H1 (cell line): ENCODE data around the gene NUP98. TPM values are rescaled to one million over a fixed set of nuclear protein-coding genes. Genes with fewer than 3 reads are reported as not detected.

Source experiments
- CTCF ChIA-PET: fragments of 300-600 bp; sonication (Branson Sonifier 250); formaldehyde crosslinking; loops from one replicate; lab custom pipeline; 2021; ENCODE audit not compliant: partially characterized antibody; lab: Charles Lee
- POLR2A ChIA-PET: fragments of 300-600 bp; sonication (Branson Sonifier 250); formaldehyde crosslinking; loops from one replicate; lab custom pipeline; 2021; ENCODE audit warnings: inconsistent platforms; ENCODE audit not compliant: partially characterized antibody; lab: Charles Lee
- DNase-seq, 2 experiments: peaks; one replicate each; pipeline versions ENCODE4 v3.0.0 to v3.0.0-alpha.2; 2010 to 2022; ENCODE audit warnings: low spot score in 2 of 2, low read depth in 1 of 2, mixed read lengths in 1 of 2
- FAIRE-seq: peaks from 2 replicates; lab custom pipeline; 2011; peaks lifted over from hg19 to GRCh38; lab: Jason Lieb, UNC
- H2AFZ ChIP-seq: 2 replicates; pipeline ENCODE4 v1.8.1; 2012; ENCODE audit warnings: low read length, inconsistent platforms
- H2AK5ac ChIP-seq: 2 replicates; pipeline ENCODE4 v1.6.1; 2013; ENCODE audit warnings: low read depth, low read length
- H2BK120ac ChIP-seq: replicated peaks from 2 replicates; pipeline ENCODE3; 2013; ENCODE audit warnings: low read depth, low read length, inconsistent platforms
- H2BK12ac ChIP-seq: 2 replicates; pipeline ENCODE4 v1.6.1; 2013; ENCODE audit warnings: low read depth, low read length
- H2BK15ac ChIP-seq: 2 replicates; pipeline ENCODE4 v1.6.1; 2013; ENCODE audit warnings: low read length
- H2BK20ac ChIP-seq: 2 replicates; pipeline ENCODE4 v1.6.1; 2013; ENCODE audit warnings: low read length
- H2BK5ac ChIP-seq: 2 replicates; pipeline ENCODE4 v1.6.1; 2013; ENCODE audit warnings: low read depth, low read length
- H3K14ac ChIP-seq: 2 replicates; pipeline ENCODE4 v1.6.1; 2013; ENCODE audit warnings: inconsistent platforms; ENCODE audit not compliant: insufficient read length
- H3K18ac ChIP-seq: 2 replicates; pipeline ENCODE4 v1.6.1; 2013; ENCODE audit warnings: low read length; ENCODE audit errors: extremely low read depth
- H3K23ac ChIP-seq: 2 replicates; pipeline ENCODE4 v1.6.1; 2013; ENCODE audit warnings: inconsistent platforms; ENCODE audit not compliant: insufficient read length
- H3K23me2 ChIP-seq: 2 replicates; pipeline ENCODE4 v1.6.1; 2013; ENCODE audit warnings: low read depth, low read length
- H3K27ac ChIP-seq: 2 replicates; pipeline ENCODE4 v1.6.1; 2011; ENCODE audit warnings: low read depth, low read length, inconsistent platforms
- H3K27me3 ChIP-seq, 4 experiments: replicated peaks in 1 of 4; 1 replicate in 1 of 4; 2 replicates in 3 of 4; pipeline versions ENCODE4 v1.6.1 to v1.8.1; 2011 to 2013; ENCODE audit warnings: low read length in 3 of 4, mild to moderate bottlenecking in 3 of 4, inconsistent platforms in 2 of 4, mixed read lengths in 2 of 4, moderate library complexity in 1 of 4; ENCODE audit not compliant: control insufficient read depth in 3 of 4, insufficient read depth in 3 of 4; ENCODE audit errors: extremely low read depth in 1 of 4
- H3K36me3 ChIP-seq, 4 experiments: 2 replicates each; pipeline versions ENCODE4 v1.6.1 to v1.8.1; 2011 to 2013; ENCODE audit warnings: mild to moderate bottlenecking in 4 of 4, low read length in 3 of 4, moderate library complexity in 2 of 4, control low read depth in 1 of 4, inconsistent platforms in 1 of 4; ENCODE audit not compliant: insufficient read depth in 4 of 4, control insufficient read depth in 2 of 4
- H3K4ac ChIP-seq: replicated peaks from 2 replicates; pipeline ENCODE3; 2013; ENCODE audit warnings: low read length, low read depth, mixed read lengths, inconsistent platforms; ENCODE audit not compliant: insufficient read length
- H3K4me1 ChIP-seq, 4 experiments: replicated peaks in 1 of 4; 1 replicate in 1 of 4; 2 replicates in 3 of 4; pipeline versions ENCODE4 v1.6.1 to v1.8.1; 2011 to 2013; ENCODE audit warnings: low read length in 3 of 4, inconsistent platforms in 2 of 4, mixed read lengths in 1 of 4; ENCODE audit not compliant: insufficient read depth in 4 of 4, control insufficient read depth in 3 of 4
- H3K4me2 ChIP-seq, 2 experiments: 2 replicates each; pipeline versions ENCODE4 v1.6.1 to v1.8.1; 2011 to 2013; ENCODE audit warnings: low read depth in 2 of 2, low read length in 2 of 2, control low read depth in 1 of 2, inconsistent platforms in 1 of 2, mild to moderate bottlenecking in 1 of 2; ENCODE audit not compliant: insufficient read depth in 1 of 2
- H3K4me3 ChIP-seq, 4 experiments: fragments of 200-600, 300-600 bp in 1 of 4; sonication (generic), shearing (Covaris generic), sonication (Bioruptor Twin) in 1 of 4; 2 replicates each; pipeline versions ENCODE4 v1.5.1 to v1.8.1; 2011 to 2016; ENCODE audit warnings: low read length in 4 of 4, low read depth in 3 of 4, control low read depth in 2 of 4, inconsistent platforms in 2 of 4, mild to moderate bottlenecking in 2 of 4, mixed read lengths in 1 of 4, moderate library complexity in 1 of 4; ENCODE audit not compliant: insufficient read depth in 2 of 4; ENCODE audit errors: extremely low read depth in 1 of 4
- H3K56ac ChIP-seq: replicated peaks from 2 replicates; pipeline ENCODE3; 2013; ENCODE audit warnings: low read depth, mild to moderate bottlenecking, mixed read lengths, low read length, inconsistent platforms; ENCODE audit not compliant: insufficient read length
- H3K79me1 ChIP-seq: 2 replicates; pipeline ENCODE4 v1.6.1; 2013; ENCODE audit warnings: low read depth, low read length, control low read depth
- H3K79me2 ChIP-seq, 2 experiments: 2 replicates each; pipeline versions ENCODE4 v1.6.1 to v1.8.1; 2012 to 2013; ENCODE audit warnings: low read length in 2 of 2, mild to moderate bottlenecking in 2 of 2, inconsistent platforms in 1 of 2; ENCODE audit not compliant: insufficient read depth in 2 of 2, control insufficient read depth in 1 of 2
- H3K9ac ChIP-seq, 4 experiments: replicated peaks in 1 of 4; 1 replicate in 1 of 4; 2 replicates in 3 of 4; pipeline versions ENCODE4 v1.6.1 to v1.8.1; 2011 to 2013; ENCODE audit warnings: low read depth in 3 of 4, low read length in 3 of 4, control low read depth in 2 of 4, mild to moderate bottlenecking in 2 of 4, moderate library complexity in 2 of 4, inconsistent platforms in 1 of 4; ENCODE audit errors: extremely low read depth in 1 of 4
- H3K9me3 ChIP-seq, 2 experiments: 2 replicates each; pipeline versions ENCODE4 v1.6.1 to v1.8.1; 2012 to 2013; ENCODE audit warnings: mild to moderate bottlenecking in 2 of 2, moderate library complexity in 2 of 2, control low read depth in 1 of 2, inconsistent platforms in 1 of 2, low read depth in 1 of 2, low read length in 1 of 2, mixed read lengths in 1 of 2; ENCODE audit not compliant: insufficient read depth in 2 of 2
- H4K20me1 ChIP-seq, 2 experiments: replicated peaks in 1 of 2; 2 replicates each; pipeline versions ENCODE3 to v1.8.1; 2011 to 2013; ENCODE audit warnings: inconsistent platforms in 2 of 2, low read length in 2 of 2, mild to moderate bottlenecking in 1 of 2; ENCODE audit not compliant: insufficient read depth in 2 of 2, control insufficient read depth in 1 of 2
- H4K5ac ChIP-seq: 2 replicates; pipeline ENCODE4 v1.6.1; 2013; ENCODE audit warnings: low read length, low read depth, mixed read lengths, inconsistent platforms; ENCODE audit not compliant: insufficient read length
- H4K8ac ChIP-seq: 2 replicates; pipeline ENCODE4 v1.8.0; 2013; ENCODE audit warnings: mild to moderate bottlenecking, moderate library complexity, low read length, inconsistent platforms; ENCODE audit not compliant: insufficient read depth; ENCODE audit errors: extremely low read depth
- H4K91ac ChIP-seq: replicated peaks from 2 replicates; pipeline ENCODE3; 2013; ENCODE audit warnings: low read length, mixed read lengths, inconsistent platforms; ENCODE audit not compliant: insufficient read length
- BRCA1 ChIP-seq: IDR thresholded peaks from 2 replicates; pipeline ENCODE4 v1.6.1; 2012; ENCODE audit warnings: low read depth, low read length, improper control_type of control experiment
- CREB1 ChIP-seq: IDR thresholded peaks from 2 replicates; pipeline ENCODE4 v1.6.1; 2012; ENCODE audit warnings: inconsistent platforms
- HDAC2 ChIP-seq, 2 experiments: fragments of 300-600 bp in 1 of 2; sonication (generic) in 1 of 2; IDR thresholded peaks; 2 replicates each; pipeline ENCODE4 v1.6.1; 2011 to 2012; ENCODE audit warnings: low read depth in 2 of 2, low read length in 2 of 2, mild to moderate bottlenecking in 2 of 2, moderate library complexity in 2 of 2, borderline replicate concordance in 1 of 2, inconsistent platforms in 1 of 2
- KDM4A ChIP-seq: IDR thresholded peaks from one replicate; pipeline ENCODE4 v1.7.1; 2012; ENCODE audit warnings: low read depth, mild to moderate bottlenecking, moderate library complexity, low read length, inconsistent platforms; ENCODE audit not compliant: severe bottlenecking
- YY1 ChIP-seq: IDR thresholded peaks from 2 replicates; pipeline ENCODE4 v1.6.1; 2011; ENCODE audit warnings: low read depth, mild to moderate bottlenecking, low read length
- WGBS, 2 experiments: shearing (Covaris generic) in 1 of 2; methylation state at CpG; one replicate each; pipeline versions ENCODE4 v1.1.6 to v1.1.7; 2013 to 2015; ENCODE audit warnings: low lambda C conversion rate in 2 of 2, mixed read lengths in 2 of 2, inconsistent platforms in 1 of 2, low coverage in 1 of 2, missing lambda C conversion rate in 1 of 2; ENCODE audit not compliant: insufficient replicate concordance in 2 of 2, insufficient coverage in 1 of 2, insufficient read length in 1 of 2; ENCODE audit errors: extremely low coverage in 1 of 2, missing lambda C conversion rate in 1 of 2; 5-methylcytosine and 5-hydroxymethylcytosine counted together
- polyA plus RNA-seq, 7 experiments: library from polyadenylated mRNA; depleted of rRNA in 3 of 7; stranded (reverse) in 5 of 7; unstranded in 2 of 7; fragments of >200 nt in 5 of 7; fragments of 200-250 nt in 2 of 7; gene quantifications; 1 replicate in 5 of 7; 2 replicates in 1 of 7; 4 replicates in 1 of 7; pipeline versions ENCODE4 v1.2.1 to v1.2.3, GENCODE V29; 2011 to 2013; ENCODE audit warnings: missing spikeins in 2 of 7, mixed read lengths in 2 of 7
- total RNA-seq: library from RNA; stranded (reverse); fragmentation: NEBNext Ultra II Directional; extraction: Animal tissue kit (Norgen Biotek cat#: 25700); gene quantifications from 2 replicates; pipeline ENCODE4 v1.2.1, GENCODE V29; 2021

Gene NUP98
- total and polyA plus RNA-seq, 2 of the 8 experiments (the other 6 are each of a cell fraction or from before 2014, with no cell fraction given): 98.6 to 261 TPM

- no peak for FAIRE-seq
- H3K36me3 ChIP-seq: peaks cover 16 to 94% (median 71%) of the 10 kb centered on the region in 4 experiments; a peak in 7 of 8 replicates
Observed at GRCh38 chr11:3767536-3767935, 29.8 kb downstream of the NUP98 start.

More at GRCh38 chr11:3767536-3767935, 29.8 kb downstream of the NUP98 start:
- Histone ChIP-seq H3K9me3 (no peaks in the 10 kb centered on the region), H3K4me3 (no peak overlapping the region), H2BK5ac (no peak overlapping the region), H4K20me1 (no peaks in the 10 kb centered on the region), H3K14ac (no peak overlapping the region), H2BK15ac (no peak overlapping the region), H3K27me3 (no peaks in the 10 kb centered on the region), H3K27ac (no peak overlapping the region), H2BK120ac (no peak overlapping the region), H3K4ac (no peak overlapping the region), H2BK20ac (no peak overlapping the region), H3K79me1 (no peaks in the 10 kb centered on the region), H3K4me1 (no peaks in the 10 kb centered on the region), H3K18ac (no peak overlapping the region), H2AK5ac (no peak overlapping the region), H3K4me2 (no peak overlapping the region), H3K56ac (no peak overlapping the region), H3K23ac (no peak overlapping the region), H3K79me2 (no peaks in the 10 kb centered on the region), H4K5ac (no peak overlapping the region), H4K91ac (no peak overlapping the region), H3K23me2 (no peaks in the 10 kb centered on the region), H4K8ac (no peak overlapping the region), H2AFZ (no peak overlapping the region), H3K9ac (no peak overlapping the region), H2BK12ac (no peak overlapping the region)
- no peak for TF ChIP-seq YY1
- no peak for TF ChIP-seq CREB1
- no peak for TF ChIP-seq HDAC2 (IDR thresholded peaks at IDR 0.05; ENCODE audit: borderline replicate concordance in 1 of 2, low read depth in 2 of 2, low read length in 2 of 2)
- no peak for TF ChIP-seq BRCA1
- TF ChIP-seq KDM4A: no peak
- DNase-seq: no peak
- CTCF ChIA-PET: interaction anchor here (1.4 to 2.1 kb wide), 2 partner anchors 14 to 41 kb away, joined by 4 to 7 read pairs; partner anchors contain the start of gene PGAP2
- WGBS, 2 experiments: 86% methylated on average over 3 of the region's 3 CpGs; no CpG with 5 or more reads in 1 of the 2 experiments
- POLR2A ChIA-PET: interaction anchor here (1.2 kb wide), 1 partner anchor 21 kb away, joined by 3 read pairs; no protein-coding TSS in a partner anchor
